Neural progenitor cell (in vitro differentiated cells): ENCODE data around the gene SLC36A1.

ENCODE experiments used
- CTCF ChIP-seq: fragments of 200-600 bp; sonication (generic); IDR thresholded peaks from 2 replicates; pipeline ENCODE4 v1.5.1; 2017; ENCODE audit warnings: antibody characterized with exemption, mild to moderate bottlenecking
- EZH2 ChIP-seq: fragments of 200-600 bp; sonication (generic); IDR thresholded peaks from 2 replicates; pipeline ENCODE4 v1.6.1; 2017; ENCODE audit warnings: antibody characterized with exemption, mild to moderate bottlenecking, moderate library complexity
- EZH2phosphoT487 ChIP-seq: fragments of 200-600 bp; sonication (generic); IDR thresholded peaks from 2 replicates; pipeline ENCODE4 v1.6.1; 2017; ENCODE audit warnings: antibody characterized with exemption

DNA sequence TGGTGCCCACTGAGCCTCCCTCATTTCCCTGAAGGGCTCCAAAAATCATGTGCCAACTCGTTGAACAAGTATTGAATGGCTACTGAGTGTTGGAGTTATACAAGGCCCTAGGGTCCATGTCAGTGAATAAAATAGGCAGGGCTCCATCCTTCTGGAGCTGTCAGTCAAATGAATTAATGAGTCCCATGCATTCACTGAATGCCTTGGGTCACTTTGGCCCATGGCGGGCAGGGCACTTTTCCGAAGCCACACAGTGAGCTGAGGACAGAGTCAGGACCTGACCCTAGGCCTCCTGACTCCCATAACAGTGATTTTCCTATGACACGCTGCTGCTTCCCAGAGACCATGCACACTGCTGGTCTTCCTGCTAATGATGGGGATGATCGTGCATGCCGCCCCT is 27.3 kb upstream of the SLC36A1 start:
- no peak for TF ChIP-seq CTCF
- TF ChIP-seq EZH2phosphoT487: no peak
- no peak for TF ChIP-seq EZH2
